ENCODE data around the gene MAPKAPK2. TPM values are rescaled to one million over a fixed set of nuclear protein-coding genes. Genes with fewer than 3 reads are reported as not detected.

MAPKAPK2 gene
- total RNA-seq, 1 donor from 2014 or later = 63.1 TPM

DNA sequence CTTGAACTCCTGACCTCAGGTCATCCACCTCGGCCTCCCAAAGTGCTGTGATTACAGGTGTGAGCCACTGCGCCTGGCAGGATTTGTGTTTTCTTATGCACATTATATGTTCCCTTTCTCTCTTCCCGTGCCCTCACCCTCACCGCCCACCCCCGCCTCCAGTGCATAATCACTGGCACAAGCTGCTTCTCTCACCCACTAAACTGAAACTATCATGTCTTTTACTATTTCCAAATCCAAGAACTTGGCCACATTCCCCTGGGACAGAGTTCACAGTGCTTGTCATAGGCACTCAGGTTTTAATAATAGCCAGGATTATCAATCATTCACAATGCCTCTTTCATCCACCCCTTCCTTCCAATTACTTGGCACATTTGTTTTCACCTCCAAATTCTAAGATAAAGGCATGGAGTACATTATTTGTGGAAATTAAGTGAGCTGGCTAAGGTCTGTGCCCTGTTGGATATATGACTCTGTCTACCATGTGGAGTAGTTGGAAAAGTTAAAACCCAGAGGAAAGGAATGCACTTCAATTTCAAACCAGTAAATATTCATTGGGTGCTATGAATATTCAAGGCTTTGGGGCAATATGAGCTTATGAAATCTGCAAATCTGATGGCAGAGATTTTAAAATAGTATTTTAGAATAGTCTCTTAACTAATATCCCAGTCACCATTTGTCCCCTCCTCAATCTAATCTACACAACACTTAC, 17.6 kb upstream of the MAPKAPK2 start:
- TF ChIP-seq, protein P1, sequence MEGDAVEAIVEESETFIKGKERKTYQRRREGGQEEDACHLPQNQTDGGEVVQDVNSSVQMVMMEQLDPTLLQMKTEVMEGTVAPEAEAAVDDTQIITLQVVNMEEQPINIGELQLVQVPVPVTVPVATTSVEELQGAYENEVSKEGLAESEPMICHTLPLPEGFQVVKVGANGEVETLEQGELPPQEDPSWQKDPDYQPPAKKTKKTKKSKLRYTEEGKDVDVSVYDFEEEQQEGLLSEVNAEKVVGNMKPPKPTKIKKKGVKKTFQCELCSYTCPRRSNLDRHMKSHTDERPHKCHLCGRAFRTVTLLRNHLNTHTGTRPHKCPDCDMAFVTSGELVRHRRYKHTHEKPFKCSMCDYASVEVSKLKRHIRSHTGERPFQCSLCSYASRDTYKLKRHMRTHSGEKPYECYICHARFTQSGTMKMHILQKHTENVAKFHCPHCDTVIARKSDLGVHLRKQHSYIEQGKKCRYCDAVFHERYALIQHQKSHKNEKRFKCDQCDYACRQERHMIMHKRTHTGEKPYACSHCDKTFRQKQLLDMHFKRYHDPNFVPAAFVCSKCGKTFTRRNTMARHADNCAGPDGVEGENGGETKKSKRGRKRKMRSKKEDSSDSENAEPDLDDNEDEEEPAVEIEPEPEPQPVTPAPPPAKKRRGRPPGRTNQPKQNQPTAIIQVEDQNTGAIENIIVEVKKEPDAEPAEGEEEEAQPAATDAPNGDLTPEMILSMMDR (conservative IDR thresholded peaks at IDR 0.05) = no peak
- no peak overlapping the region for H3K27ac Mint-ChIP-seq
- no peak overlapping the region for H3K4me3 Mint-ChIP-seq
- peaks cover 55% of the 10 kb centered on the region for H3K27me3 Mint-ChIP-seq
- H3K36me3 Mint-ChIP-seq = no peaks in the 10 kb centered on the region
- no peaks in the 10 kb centered on the region for H3K9me3 Mint-ChIP-seq
- H3K4me1 Mint-ChIP-seq (ENCODE audit: unreplicated experiment) = peaks cover 5% of the 10 kb centered on the region
- no peak for DNase-seq (ENCODE audit: extremely low spot score, unreplicated experiment)

DNA sequence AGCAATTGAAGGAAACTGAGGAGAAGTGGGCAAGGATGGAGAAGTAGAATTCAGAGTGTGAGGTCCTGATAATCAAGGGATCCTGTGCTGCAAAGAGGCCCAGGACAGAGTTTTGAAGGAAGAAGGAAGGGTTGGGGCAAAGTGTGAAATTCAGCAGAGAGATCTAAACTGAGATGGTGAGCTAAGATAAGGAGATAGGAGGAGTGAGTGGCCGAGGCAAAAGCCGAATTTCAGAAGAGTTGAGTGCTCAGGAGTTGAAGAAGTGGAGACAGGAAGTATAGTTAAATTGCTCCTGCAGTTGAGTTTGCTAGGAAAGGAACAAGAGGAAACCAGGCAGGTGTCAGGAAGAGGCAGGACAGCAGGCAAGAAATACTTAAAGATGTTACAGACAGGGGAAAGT, 16.4 kb upstream of the MAPKAPK2 start:
- Mint-ChIP-seq H3K4me3 (peak overlapping the region; percentile 1), H3K36me3 (no peaks in the 10 kb centered on the region), H3K27ac (no peak overlapping the region), H3K27me3 (peaks cover 42% of the 10 kb centered on the region), H3K9me3 (no peaks in the 10 kb centered on the region), H3K4me1 (ENCODE audit: unreplicated experiment) (peaks cover 5% of the 10 kb centered on the region)
- TF ChIP-seq, protein P1 (conservative IDR thresholded peaks at IDR 0.05) = no peak
- DNase-seq (ENCODE audit: extremely low spot score, unreplicated experiment) = no peak

DNA sequence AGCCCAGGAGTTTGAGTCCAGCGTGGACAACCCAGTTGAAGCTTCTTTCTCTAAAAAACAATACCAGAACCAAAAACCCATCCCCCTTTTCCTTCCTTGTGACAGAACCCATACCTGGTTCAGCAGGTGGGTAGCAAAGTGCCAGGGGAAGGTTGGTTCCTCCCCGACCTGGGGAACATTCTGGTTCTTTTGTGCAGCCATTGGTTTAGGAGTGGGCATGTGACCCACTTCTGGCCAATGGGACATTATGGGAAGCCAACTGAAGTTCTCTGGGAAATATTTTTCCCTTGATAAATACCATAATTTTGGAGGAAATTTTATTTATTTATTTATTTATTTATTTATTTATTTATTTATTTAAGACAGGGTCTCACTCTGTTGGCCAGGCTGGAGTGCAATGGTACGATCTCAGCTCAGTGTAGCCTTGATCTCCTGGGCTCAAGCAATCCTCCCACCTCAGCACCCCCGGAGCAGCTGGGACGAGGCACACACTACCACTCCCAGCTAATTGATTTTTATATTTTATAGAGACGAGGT, 15.8 kb upstream of the MAPKAPK2 start:
- Mint-ChIP-seq H3K27me3 (peaks cover 37% of the 10 kb centered on the region), H3K4me1 (ENCODE audit: unreplicated experiment) (peaks cover 5% of the 10 kb centered on the region), H3K27ac (no peak overlapping the region), H3K9me3 (no peaks in the 10 kb centered on the region), H3K4me3 (no peak overlapping the region), H3K36me3 (no peaks in the 10 kb centered on the region)
- no peak for DNase-seq (ENCODE audit: extremely low spot score, unreplicated experiment)
- TF ChIP-seq, protein P1 (conservative IDR thresholded peaks at IDR 0.05) = no peak

DNA sequence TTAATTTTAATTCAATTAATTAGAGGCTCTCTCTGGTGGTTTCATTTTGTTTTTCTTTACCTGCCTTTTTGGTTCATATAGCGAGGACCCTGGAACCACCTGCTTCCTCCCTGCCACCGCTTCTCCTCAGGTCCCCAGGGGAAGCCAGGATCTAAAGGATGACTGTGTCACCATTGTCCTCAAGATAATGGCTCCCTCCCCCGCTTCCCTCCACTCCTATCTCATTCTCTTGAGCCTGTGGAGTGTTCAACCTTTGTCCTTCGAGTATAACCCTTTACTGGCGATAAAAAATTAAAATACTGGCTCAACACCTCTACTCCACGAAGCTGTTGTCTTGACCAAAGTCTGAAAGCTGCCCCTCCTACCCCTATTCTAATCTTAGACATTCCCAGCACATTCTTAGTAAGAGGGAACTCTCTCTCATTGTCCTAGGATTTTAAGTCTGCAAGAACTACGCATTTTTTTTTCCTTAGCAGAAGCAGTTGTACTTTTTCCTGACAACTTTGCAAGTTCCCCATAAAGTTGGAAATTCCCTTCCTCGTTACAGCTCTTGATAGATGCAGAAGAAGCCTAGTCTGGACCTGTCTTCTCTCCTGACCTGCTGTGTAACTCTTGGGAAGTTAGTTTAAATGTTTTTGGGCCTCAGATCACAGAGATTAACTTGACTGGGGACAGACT, 12.6 kb upstream of the MAPKAPK2 start:
- no peak for DNase-seq (ENCODE audit: extremely low spot score, unreplicated experiment)
- H3K4me3 Mint-ChIP-seq = no peak overlapping the region
- no peaks in the 10 kb centered on the region for H3K9me3 Mint-ChIP-seq
- H3K27me3 Mint-ChIP-seq = peaks cover 12% of the 10 kb centered on the region
- H3K36me3 Mint-ChIP-seq = no peaks in the 10 kb centered on the region
- H3K27ac Mint-ChIP-seq = no peak overlapping the region
- TF ChIP-seq, protein P1 (conservative IDR thresholded peaks at IDR 0.05) = no peak
- H3K4me1 Mint-ChIP-seq (ENCODE audit: unreplicated experiment) = peaks cover 5% of the 10 kb centered on the region

DNA sequence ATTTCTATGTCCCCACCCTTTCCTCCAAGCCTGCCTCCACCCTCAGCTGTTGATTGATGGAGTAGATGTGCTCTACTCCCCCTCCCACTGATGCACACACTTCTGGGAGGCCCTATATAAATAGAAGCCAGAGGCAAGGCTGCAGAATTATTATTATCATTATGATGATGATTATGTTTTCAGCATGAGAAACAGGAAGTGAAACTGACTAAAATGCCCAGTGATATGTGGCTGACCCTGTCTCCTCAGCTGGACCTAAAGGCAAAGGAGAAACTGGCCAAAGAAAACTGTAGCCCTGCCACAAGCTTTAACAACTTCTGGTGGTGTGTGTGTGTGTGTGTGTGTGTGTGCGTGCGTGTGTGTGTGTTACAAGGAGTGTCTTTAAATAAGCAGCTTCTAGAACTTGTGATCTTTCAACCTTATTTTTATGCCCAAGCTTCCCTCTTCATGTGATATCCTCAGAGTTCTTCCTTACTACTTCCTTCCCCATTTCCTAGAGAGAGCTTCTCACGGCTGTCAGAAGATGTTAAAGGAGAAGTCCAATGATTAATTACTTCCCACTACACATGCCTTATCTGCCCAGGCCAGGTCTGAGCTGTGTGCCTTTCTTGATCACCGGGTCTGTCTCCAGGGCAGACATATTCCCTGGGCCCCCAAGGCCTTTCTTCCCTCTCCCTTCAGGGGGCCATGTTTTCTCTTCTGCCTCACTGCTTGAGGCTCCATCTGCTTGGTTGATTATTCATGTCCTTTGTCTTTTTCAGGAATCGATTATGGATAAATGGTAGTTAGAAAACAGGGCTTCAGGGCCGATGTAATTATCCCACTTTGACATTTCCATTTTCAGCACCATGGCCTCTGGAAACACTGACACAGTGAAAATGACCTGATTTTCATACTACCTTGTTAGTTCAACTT, 11.6 kb upstream of the MAPKAPK2 start:
- H3K27ac Mint-ChIP-seq = no peak overlapping the region
- TF ChIP-seq, protein P1 (conservative IDR thresholded peaks at IDR 0.05) = no peak
- H3K36me3 Mint-ChIP-seq = no peaks in the 10 kb centered on the region
- H3K27me3 Mint-ChIP-seq = peaks cover 10% of the 10 kb centered on the region
- DNase-seq (ENCODE audit: extremely low spot score, unreplicated experiment) = no peak
- no peaks in the 10 kb centered on the region for H3K9me3 Mint-ChIP-seq
- no peak overlapping the region for H3K4me3 Mint-ChIP-seq
- peaks cover 5% of the 10 kb centered on the region for H3K4me1 Mint-ChIP-seq (ENCODE audit: unreplicated experiment)

Measured in type B pancreatic cell (in vitro differentiated cells).